NAMALWA (cell line): ENCODE measurements around the gene HOXC9.
"Not testable (repeated sequence)": the region's sequence is repeated elsewhere in the genome, so short reads cannot be mapped to it uniquely, and the experiment has no call there.

Experiments
- DNase-seq: peaks from one replicate; pipeline ENCODE4 v3.0.0-alpha.2; 2015; ENCODE audit warnings: low spot score

The HOXC9 gene

GRCh38 chr12:54040148-54040494 lies 40.2 kb downstream of the HOXC9 start:
- DNase-seq = peak; percentile 74

GRCh38 chr12:54040648-54041047 lies 40.7 kb downstream of the HOXC9 start:
- no peak for DNase-seq

- no peak for DNase-seq
These were observed 41.2 kb downstream of the HOXC9 start for GRCh38 chr12:54041097-54041690.

GRCh38 chr12:54042033-54042432 lies 42.1 kb downstream of the HOXC9 start:
- not testable (repeated sequence) for DNase-seq

- DNase-seq = no peak
These were observed 43.3 kb downstream of the HOXC9 start for GRCh38 chr12:54042970-54043853.

- no peak for DNase-seq
These were observed 44.6 kb downstream of the HOXC9 start for GRCh38 chr12:54044425-54045103.

- DNase-seq = no peak
These were observed 45.4 kb downstream of the HOXC9 start for GRCh38 chr12:54045401-54045800.

GRCh38 chr12:54045868-54046521 lies 46.0 kb downstream of the HOXC9 start:
- no peak for DNase-seq

GRCh38 chr12:54046809-54047159 lies 46.8 kb downstream of the HOXC9 start:
- DNase-seq = no peak

- DNase-seq = no peak
These were observed 47.4 kb downstream of the HOXC9 start for GRCh38 chr12:54047160-54047963.

- DNase-seq = no peak
These were observed 48.0 kb downstream of the HOXC9 start for GRCh38 chr12:54047964-54048303.

- DNase-seq = no peak
These were observed 48.6 kb downstream of the HOXC9 start for GRCh38 chr12:54048406-54049093.

GRCh38 chr12:54049108-54049507 lies 49.1 kb downstream of the HOXC9 start:
- DNase-seq = no peak

- no peak for DNase-seq
These were observed 50.5 kb downstream of the HOXC9 start for GRCh38 chr12:54050482-54050810.

GRCh38 chr12:54051026-54051842 lies 51.3 kb downstream of the HOXC9 start:
- no peak for DNase-seq

- DNase-seq = no peak
These were observed 52.0 kb downstream of the HOXC9 start for GRCh38 chr12:54051874-54052437.

- DNase-seq = no peak
These were observed 52.6 kb downstream of the HOXC9 start for GRCh38 chr12:54052438-54053002.
